ENCODE measurements around the gene CUEDC1.
A peak's percentile ranks its signal among the peaks of the same experiment; 100 is the strongest.

CUEDC1 gene

DNA sequence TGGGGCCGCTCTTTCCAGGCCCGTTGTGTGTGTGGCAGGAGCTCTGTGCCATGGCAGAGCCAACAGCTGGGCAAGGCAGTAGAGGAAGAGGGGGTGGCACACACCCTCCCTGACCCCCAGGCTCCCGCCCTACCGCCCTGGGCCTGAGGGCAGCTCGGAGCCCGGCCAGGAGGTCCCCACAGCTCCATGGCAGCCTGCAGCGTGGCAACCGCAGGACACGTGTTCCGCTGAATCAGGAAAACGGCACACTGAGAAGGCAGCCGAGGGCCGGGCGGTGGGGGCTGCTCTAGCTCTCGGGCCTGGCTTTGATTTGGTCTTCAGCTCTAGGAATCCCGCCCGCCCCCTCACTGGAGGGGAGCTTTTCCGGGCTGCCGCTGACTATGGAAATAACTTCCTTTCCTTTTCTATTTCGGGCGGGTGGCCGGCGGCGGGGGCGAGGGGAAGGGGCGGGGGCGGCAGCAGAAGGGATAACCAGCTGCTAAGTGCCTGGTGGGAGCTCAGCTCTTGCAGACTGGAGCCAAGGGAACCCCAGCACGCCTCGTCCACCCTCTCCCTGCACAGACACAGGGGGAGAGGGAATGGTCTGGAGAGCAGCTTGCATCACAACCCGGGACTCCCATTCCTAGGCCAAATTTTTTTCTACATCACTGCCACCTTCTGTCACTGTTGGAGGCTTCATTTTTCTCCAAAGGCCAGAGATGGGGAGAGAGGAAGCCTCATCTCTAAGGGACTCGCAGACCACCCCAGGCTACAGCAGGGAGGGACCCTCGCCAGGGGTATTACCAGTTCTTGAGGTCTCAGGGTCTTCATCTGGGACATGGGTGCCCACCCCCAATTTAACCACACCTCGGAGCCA lies 80.5 kb downstream of the CUEDC1 start:
- DNase-seq (ENCODE audit: low spot score): no peak

DNA sequence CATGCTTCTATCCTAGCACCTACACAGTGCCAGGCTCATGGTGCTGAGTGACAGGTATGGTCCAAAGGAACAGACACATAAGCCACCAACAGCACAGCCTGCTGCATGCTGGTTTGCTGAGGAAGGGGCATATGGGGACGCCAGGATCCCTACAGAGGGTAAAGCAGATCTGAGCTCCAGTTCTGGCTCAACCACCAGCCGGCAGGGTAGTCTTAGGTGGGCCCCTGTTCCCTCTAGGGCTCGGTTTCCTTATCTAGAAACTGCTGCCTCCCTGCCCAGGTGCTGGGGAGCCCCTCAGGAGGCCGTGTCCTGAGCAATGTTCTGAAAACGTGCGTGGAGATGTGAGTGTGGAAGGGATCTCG lies 81.2 kb downstream of the CUEDC1 start:
- no peak for DNase-seq (ENCODE audit: low spot score)

DNA sequence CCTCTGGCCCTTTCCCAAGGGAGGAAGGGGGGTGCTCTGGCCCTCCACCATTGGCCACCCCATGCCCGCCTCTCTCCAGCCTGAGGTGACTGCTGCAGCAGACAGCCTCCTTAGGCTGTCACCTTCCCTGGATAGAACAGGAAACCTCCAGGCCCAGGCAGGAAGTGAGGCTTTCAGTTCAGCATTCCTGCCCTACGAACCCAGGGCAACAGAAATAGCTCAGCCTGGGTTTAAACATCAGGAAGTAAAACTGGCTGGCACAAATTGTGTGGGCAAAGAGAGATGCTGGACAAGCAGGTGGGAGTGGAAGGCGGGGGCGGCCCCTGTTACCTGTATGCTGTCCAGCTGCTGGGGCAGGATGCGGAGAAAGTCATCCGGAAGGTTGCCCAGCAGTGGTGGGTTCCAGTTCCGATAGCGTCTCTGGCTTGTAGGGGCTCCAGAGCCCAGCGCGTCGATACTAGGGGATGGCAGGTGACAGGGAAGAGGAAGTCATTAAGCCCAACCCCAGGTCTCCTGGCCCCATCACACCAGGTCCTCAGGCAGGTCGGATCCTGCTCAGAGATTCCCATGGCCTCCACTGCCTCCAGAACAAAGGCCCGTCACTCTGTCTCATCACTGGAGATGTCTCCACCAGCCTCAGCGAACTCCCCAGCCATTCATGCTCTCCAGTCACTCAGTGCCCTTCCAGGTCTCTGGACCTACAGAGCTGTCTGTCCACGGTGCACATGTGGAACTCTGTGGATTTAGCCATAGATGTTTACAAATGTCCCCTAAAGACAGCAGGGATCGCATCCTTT lies 81.8 kb downstream of the CUEDC1 start:
- no peak for DNase-seq (ENCODE audit: low spot score)

DNA sequence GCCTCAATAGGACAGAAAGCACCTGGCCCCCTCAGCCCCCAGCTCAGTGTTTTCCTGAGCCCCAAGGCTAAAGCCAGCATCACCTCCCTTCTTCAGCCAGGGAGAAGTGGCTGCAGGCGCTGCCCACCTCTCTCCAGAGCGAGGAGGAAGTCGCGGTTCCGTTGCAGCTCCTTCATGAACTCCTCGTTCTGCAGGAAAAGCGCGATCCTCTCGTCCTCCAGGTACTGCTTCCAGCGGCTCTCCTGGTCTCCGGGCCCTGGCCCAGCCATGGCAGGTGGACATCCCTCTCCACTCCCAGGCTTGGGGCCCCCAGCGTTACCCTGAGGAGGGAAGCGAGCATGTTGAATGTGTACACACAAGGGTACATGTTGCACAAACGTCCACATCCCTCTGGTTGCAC lies 82.7 kb downstream of the CUEDC1 start:
- no peak for DNase-seq (ENCODE audit: low spot score)

DNA sequence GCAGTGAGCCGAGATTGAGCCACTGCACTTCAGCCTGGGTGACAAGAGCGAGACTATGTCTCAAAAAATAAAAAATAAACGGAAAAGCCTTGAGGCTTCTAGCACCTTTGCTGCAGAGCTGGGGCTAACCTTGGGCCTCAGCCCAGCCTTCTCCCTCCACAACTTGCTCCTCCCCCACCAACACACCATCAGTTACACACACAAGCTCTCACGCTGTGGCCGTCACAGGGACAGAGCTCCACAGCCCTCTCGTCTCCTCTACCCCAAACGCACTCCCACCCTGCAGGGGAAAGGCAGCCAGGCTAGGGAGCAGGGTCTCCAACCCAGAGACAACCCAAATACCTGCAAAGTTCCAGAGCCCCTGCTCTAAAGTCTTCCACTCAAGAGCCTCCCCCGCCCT lies 83.3 kb downstream of the CUEDC1 start:
- no peak for DNase-seq (ENCODE audit: low spot score)

DNA sequence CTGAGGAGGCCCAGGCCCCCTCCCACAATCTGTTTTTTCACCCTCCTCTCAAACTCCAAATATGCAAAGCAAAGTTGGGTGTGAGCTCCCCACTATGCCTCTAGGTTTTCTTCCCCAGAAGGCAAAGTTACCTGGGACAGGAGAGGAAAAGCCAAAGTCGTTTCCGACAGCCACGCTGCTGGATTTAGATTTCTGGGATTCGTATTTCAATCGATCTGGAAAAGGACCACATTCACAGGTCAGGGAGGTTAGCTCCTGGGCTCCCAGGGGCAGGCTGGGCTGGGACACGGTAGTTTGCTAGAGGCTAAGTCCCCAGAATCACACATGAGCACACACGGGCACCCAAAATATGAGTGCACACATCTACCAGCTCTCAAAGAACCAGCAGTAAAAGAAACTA lies 84.1 kb downstream of the CUEDC1 start:
- DNase-seq (ENCODE audit: low spot score): no peak

DNA sequence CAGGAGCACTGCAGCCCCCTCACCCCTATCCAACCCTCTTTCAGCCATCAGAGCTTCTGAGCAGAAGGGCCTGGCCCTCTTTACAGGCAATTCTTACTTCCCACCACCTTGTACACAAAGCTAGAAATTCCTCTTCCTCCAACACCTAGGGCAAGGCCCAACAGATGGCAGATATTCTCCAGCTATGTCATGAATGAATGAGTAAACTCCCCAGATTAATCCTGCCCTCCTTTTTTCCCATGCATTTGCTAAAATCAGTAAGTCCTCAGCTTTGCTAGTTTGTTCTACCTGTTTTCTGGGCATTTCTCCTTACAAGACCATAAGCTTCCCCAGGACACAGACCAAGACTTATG lies 85.0 kb downstream of the CUEDC1 start:
- no peak for DNase-seq (ENCODE audit: low spot score)

DNA sequence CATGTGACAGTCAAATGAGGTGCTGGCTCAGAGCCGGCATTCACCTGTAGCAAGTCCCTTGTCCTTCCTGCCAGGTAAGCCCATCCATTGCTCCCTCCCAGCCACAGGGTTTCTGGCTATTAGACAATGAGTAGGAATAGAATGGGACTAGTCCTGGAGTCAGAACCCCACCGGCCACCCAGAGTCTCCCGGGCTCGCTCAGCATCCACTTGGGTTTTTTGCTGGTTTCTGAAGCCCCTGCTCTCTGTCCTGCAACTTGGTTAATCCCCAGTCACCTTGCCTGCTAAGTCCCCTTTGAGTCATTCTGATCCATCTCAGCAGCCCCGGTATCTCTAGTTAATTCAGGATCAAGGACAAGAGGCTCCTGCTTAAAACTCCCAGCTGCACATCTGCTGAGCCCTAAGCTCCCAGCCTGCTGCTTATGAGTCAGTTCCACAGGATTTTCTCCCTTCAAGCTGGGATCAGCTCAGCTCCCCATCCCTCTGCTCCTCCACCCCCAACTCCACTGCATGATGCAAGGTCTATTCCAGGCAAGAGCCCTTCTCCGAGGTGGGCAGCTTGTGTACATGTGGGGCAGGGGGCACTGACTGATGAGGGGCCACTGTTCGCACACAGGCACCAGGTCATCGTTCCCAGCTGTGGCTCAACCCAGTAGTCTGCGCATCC lies 85.5 kb downstream of the CUEDC1 start:
- no peak for DNase-seq (ENCODE audit: low spot score)

DNA sequence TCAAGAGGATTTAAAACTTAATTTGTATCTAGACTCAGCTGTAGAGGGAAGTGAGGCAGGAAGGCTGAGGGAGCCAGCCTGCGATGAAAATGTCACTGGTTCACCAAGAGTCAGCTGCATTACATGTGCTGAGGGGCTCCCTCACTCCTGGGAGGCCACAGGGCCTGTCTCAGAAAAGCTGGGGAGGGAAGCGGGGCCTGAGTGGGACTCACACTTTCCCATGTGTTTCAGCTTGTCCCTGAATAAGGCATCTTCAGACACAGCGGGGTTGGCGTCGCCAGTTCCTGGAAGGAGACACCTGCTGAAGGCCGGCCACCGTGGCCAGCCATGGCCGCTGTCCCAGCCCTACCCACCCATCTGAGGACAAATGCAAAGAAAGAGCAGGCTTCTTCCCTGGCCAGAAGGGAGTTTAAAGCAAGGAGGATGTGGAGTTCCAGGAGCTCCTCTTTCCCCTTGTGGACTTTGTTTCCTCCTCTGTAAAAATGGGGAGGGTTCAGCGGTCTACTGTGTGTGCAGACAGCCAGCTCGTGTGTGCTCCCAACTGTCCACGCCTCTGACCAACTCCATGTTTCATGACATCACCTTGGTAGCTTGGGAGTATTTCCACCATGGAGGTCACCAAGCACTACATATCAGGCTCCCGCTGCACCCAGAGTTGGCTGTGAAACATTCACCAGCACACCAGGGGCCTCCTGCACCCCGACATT lies 86.1 kb downstream of the CUEDC1 start:
- DNase-seq (ENCODE audit: low spot score): no peak

DNA sequence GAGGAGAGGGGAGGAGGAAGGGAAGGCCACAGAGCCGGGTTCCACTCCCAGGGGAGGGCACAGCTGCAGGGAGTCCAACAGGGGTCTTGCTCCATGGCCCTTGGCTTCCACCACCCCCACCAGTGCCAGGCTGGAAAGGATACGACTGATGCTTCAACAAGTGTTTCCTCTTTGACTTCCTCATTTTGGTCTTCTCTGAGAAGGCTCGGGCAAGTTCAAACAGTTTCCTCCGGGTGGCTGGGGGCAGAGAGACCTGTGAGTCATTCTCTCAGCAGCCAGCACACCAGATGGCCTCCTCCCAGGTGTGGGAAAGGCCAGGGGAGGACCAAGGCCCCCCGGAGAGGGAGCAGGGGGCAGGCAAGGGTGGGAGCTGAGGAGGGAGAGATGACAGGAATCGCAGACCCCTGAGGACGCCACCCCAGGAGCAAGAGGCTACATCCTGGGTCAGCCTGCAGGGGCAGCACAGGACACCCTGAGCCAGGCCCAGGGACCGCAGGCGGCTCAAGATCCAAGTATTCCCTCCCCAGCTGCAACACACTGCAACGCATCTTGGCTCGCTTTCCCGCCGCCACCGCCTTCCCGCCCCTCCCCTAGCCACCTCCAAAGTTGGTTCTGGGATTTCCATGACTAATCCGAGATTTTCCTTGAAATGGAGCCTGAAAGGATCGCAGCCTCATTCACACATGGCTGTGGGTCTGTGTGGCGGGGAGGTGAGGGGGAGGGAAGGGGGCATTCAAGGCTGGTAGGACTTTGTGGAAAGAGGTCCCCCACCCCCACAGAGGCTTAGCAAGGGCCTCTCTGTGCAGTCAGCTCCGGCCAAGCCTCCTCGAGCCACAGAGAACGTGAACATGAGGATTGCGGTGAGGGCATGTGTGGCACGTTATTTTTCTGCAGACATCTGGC lies 87.0 kb downstream of the CUEDC1 start:
- peak; percentile 80 for DNase-seq (ENCODE audit: low spot score)

DNA sequence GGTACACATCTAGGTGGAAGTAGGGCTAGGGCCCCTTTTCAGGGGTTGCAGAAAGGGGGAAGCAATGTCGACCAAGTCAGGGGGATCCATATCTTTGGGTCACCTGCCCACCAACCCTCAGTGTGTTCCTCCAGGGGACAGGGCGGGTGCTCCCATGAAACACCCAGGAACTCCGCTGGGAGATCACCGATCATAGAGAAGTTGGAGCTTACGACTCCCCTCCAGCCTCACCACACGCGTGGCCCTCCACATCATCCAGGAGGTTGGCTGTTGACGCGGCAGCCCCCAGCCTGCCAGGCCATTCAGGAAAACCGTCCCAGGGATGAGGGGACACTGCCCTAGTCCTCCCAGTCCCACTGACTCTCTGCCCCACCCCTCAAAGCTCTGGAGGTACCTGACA lies 88.1 kb downstream of the CUEDC1 start:
- no peak for DNase-seq (ENCODE audit: low spot score)

DNA sequence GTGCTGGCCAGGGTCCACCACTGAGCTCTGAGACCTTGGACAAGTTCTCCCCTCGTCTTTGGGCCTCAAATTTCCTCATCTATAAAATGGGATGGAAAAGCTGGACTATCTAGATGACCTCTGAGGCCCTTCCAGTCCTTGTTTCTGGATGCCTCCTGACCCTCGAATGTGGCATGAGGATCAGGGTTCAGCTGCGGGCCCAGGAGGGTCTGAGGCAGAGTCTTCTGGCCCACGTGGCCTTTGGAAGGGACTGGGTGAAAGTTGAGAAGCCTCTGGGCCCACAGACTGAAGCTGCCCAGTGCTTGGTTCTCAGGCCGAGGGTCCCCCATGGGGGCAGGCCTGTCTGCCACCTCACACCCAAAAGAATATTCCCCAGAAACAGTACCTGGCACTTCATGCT lies 88.5 kb downstream of the CUEDC1 start:
- no peak for DNase-seq (ENCODE audit: low spot score)

DNA sequence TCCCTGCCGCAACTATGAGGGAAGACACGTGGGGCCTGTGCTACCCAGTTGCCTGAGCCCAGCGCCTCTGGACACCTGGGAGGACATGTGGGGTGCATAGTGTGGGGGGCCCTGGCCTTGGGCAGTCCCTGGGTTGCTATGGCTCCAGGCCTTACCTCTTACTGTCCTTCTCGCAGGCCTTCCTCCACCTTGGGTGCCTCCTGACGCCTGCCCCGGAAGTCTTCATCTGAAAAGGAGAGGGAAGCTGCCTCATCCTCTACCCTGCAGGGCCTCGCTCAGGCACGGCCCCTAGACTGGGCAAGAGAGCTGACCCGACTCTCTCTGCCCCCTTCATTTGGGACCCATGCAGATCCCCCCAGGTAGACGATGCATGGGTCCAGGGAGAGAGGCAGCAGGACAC lies 88.9 kb downstream of the CUEDC1 start:
- no peak for DNase-seq (ENCODE audit: low spot score)

DNA sequence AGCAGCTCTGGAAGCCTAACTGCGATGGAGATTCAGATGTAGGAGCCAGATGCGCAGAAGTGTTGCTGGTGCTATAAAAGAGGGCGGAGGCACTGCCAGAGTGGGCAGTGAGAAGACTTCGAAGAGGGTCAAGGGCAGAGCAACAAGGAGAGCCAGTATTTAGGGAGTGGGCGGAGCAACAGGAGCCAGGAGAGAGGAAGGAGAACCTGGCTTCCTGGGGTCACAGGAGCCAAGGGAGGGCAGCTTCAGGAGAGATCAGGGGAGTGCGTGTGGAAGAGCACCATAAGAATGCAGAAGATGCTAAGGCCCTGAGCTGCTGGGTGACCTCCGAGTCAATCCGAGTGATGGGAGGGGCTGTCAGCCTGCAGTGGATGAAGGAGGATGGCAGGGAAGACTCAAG lies 90.9 kb downstream of the CUEDC1 start:
- no peak for DNase-seq (ENCODE audit: low spot score)

DNA sequence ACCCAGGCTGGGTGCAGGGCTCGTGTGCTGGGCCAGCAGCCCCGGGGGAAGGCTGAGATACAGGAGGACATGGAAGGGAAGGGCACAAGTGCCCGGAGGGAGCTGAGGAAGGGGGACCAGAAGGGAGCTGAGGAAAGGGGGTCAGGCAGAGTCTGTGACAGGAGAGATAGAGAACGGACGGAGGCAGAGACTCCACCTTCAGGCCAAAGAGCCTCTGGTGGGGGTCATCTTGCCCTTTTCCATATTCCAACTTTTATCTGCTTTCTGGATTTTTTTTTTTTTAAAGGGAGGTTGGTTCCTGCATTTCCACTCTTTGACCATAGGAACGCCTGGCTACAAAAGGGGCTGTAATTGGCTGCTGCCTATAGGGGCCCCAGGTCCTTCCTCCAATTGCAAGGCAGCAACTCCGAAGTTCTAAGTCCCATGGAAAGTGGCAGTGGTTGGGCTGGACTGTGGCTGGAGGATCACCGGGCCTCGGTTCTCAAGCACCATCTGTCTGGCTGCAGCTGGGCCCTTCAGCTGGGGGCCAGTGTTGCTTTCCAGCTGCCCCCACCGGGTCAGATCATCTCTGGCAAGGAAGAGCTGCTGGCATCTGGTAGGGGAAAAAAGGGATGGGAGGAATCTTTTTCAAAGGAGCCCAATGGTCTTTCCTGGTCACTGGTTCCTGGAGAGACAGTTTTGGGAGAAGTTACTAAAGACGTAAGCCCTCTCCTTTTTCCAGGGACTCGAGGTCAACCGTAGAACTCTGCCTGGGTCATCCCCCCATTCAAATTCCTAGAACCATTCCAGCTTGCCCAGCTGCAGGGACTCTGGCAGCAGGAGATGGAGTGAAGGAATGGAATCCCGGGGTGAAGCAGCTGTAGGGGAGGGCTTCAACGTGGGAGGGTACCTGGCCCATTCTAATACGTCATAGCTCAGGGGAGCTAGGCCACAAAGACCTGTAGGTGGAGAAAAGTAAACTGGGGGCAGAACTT lies 92.2 kb downstream of the CUEDC1 start:
- DNase-seq (ENCODE audit: low spot score): no peak

DNA sequence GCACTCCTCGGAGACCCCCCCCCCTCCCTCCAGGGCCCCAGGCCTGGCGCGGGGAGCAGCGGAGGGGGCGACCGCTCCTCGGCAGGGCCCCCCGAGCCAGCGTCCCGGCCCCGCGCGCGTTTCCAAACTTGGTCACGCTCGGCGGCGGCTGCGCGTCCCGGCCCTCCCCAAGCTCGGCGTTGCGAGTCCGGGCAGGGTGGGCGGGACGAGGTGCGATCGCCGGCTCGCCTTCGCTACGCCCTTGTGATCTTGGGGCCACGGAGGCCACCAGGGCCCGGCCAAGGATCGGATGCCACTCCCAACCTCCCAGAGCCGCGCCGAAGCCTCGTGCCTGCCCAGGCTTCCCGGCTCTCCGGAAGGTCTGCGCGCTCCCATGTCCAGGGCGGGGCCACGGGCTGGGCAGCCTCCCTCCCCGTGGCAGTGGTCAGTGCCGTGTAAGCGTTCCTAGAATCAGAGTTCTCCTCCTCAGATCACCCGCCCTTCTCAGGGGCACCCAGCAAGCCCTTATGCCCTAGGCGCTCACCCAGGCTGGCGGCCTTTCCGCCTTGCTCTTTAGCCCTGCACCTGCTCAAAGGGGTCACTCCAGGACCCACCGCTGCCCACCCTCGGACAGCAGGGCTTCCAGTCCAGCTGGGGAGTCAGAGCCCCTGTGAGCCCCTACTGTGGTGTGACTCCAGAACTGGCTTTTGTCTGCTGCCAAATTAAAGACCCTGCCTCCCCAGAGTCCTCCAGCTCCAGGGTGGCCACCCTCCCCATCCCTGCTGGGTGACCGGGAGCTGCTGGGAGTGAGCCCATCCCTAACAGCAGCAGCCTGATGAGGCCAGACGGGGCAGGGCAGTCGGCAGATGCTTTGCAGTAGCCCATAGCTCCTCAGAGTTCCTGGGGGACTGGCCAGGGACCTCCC lies 93.2 kb downstream of the CUEDC1 start:
- DNase-seq (ENCODE audit: low spot score): no peak

DNA sequence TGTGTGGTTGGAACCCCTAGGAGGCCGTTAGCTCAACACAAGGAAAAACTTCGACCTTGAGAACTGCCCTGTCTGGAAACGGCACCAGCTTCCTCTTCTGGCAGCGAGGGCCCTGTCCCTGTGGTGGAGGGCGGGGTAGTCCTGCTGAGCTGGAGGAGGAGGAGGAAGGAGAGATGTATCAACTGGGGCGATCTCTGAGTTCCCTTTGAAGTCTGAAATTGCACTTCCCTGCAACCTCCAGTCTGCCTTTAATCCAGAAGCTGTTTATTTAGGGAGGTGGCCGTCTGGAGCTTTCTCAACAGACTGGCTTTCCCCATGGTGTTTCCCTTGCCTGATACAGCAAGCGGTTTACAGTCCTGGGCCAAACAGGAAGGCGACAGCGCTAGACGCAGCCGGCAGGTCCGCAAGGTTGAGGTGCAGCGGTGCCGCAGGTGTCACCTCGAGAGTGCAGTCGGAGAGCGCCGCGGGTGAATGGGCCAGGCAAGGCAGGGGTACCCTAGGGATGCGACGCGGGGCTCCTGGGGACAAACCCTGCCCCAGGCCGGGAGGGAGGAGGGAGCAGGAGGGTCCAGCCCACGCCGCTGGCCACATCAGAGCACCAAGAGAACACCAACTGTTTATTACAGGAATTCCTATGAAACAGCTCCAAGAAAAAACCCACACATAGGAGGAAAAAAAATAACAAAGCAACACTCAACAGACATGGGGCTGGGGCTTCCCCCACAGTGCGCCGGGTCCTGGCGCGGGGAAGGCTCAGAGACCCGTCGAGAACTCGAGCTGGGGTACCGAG lies 94.0 kb downstream of the CUEDC1 start:
- peak; percentile 52 for DNase-seq (ENCODE audit: low spot score)

DNA sequence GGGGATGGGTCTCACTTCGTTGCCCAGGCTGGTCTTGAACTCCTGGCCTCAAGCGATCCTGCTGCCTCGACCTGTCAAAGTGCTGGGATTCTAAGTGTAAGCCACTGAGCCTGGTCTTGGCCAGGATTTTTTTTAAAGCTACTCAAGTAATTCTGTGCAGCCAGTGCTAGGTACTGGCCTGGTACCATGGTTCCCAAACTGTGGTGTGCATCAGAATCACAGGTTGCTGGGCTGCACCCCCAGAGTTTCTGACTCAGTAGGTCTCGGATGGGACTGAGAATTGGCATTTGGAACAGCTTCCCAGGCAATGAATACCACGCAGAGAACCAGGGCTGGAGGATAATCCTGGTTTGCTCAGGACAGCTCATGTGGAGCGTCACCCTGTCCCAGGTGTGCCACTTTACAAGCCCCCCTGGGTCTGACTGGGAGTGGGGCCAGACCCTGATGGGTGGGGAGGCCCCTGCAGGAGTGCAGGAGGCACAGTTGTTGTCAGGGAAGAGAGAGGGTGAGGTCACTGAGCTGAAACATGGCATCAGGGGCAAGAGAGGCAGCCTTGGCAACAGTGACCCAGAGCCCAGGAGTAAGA lies 94.7 kb downstream of the CUEDC1 start:
- no peak for DNase-seq (ENCODE audit: low spot score)
